Stimulated activated CD8-positive, alpha-beta memory T cell treated with anti-CD3 and anti-CD28 coated beads, Interleukin-4, amount 100 ng/mL, for 48 hours (primary cell): ENCODE measurements around the gene CBARP.
"Not testable (repeated sequence)": the region's sequence is repeated elsewhere in the genome, so short reads cannot be mapped to it uniquely, and the experiment has no call there.

ENCODE experiments used
- DNase-seq: peaks from one replicate; pipeline ENCODE4 v3.0.0-alpha.2; 2020

CBARP gene

DNA sequence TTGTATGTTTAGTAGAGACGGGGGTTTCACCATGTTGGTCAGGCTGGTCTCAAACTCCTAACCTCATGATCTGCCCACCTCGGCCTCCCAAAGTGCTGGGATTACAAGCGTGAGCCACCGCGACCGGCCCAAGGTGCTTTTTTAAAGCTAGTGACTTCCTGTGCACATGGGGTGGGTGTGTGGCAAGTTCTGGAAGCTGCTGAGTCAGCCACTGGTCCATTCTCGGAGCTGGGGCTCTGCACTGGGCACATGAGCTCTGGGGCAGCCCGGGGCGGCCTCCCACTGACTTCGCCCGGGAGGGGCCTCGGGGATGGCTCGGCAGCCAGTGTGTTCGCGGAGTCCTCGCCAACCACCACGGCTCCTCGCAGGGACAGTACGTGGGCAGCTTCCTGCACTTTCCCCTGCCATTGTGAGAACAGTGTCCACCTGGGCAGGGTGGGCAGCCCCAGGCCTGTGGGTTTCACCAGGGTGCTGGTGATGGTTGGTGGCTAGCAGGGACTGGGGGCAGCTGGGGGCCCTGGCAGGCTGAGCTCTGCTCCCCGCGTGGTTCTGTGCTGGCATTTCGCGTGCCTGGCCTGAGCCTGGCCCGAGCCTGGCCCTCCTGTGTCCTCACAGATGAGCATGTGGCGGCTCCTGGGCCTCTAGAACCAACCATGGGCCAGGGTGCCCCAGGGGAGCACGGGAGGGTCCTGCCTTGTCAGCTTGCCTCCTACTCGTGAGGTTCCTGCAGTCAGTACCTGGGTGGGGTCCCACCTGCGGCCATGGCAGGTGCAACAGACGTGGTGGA, 12.2 kb downstream of the CBARP start:
- no peak for DNase-seq

DNA sequence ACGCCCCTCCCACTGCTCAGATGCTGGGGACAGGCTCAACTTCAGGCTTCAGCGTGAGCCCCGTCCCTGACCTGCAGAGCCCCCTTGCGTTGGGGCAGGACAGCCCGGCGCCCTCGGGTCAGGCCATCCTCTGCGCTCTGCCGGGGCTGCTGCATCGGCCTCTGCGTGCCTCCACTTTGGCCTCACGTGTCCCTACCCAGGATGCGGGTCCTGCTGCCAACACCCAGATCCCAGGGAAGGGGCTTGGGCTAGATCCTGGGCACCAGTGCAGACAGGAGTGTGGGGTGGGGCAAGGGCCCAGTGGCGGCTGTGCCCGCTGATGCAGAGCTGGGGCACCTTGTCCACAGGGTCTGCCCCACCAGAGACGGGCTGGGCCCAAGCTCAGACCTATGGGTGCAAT, 13.0 kb downstream of the CBARP start:
- no peak for DNase-seq

GRCh38 chr19:1224047-1224825, 13.6 kb downstream of the CBARP start:
- DNase-seq: no peak

DNA sequence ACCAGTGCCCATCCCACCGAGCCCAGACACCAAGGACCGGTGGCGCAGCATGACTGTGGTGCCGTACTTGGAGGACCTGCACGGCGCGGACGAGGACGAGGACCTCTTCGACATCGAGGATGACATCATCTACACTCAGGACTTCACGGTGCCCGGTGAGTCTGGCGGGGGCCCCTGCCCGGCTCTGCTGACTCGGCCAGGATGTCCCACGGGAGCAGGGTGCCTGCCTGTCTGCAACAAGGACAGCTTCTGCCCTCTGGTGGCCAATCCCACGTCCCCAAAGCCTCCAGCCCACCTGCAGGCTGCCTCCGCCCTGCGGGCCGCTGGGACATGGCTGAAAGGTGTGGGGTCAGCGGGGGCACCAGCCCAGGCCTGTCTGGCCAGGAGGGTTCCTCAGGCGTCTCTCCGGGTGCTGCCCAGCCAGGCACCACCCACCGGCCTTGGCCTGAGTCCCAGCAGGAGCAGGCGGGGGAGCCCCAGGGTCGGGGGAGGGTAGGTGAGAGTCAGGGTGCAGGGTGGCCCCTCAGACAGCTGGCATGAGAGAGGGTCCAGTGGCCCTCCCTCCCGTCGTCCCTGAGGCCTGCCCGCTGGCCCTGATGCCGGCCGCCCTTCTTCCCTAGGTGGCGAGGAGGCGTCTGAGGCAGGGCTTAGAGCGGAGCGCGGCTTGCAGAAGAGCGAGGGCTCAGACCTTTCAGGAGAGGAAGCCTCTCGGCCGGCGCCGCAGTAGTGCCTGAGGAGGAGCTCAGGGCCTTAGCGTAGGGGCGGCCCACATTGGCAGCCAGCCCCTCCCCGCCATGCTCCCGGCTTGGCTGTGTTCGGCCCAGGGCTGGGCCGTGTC, 14.6 kb downstream of the CBARP start:
- no peak for DNase-seq

DNA sequence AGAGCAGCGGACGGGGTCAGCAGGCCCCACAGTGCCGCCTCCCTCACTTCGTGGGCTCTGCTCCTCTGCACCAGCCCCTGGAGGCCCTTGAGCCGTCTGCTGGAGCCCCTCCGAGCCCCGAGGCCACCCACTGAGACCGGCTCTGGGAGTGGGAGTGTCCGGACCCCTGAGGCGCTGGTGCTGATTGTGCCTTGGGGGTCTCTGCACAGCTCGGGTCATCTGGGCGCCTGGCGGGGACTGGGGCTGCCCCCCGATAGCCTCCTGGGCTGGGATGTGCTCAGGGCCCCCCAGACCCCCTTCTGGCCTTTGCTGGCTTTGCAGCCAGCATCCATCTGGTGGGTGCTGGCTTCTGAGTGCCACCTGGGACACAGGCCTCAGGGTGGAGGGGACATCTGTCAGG, 15.4 kb downstream of the CBARP start:
- no peak for DNase-seq

DNA sequence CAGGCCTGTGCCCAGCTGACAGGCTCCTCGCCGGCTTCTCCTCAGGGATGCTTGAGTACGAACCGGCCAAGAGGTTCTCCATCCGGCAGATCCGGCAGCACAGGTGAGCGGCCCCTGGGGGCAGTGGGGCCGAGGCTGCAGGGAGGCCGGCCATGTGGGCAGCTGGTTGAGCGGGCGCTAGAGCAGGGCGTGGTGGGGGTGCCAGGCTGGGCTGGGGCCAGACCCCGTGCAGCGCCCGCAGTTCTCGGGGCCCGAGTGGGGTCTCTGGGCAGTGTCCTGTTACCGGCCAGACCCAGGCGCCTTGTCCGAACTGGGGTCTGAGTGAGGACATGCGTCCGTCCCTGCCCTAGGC, 15.9 kb downstream of the CBARP start:
- no peak for DNase-seq

DNA sequence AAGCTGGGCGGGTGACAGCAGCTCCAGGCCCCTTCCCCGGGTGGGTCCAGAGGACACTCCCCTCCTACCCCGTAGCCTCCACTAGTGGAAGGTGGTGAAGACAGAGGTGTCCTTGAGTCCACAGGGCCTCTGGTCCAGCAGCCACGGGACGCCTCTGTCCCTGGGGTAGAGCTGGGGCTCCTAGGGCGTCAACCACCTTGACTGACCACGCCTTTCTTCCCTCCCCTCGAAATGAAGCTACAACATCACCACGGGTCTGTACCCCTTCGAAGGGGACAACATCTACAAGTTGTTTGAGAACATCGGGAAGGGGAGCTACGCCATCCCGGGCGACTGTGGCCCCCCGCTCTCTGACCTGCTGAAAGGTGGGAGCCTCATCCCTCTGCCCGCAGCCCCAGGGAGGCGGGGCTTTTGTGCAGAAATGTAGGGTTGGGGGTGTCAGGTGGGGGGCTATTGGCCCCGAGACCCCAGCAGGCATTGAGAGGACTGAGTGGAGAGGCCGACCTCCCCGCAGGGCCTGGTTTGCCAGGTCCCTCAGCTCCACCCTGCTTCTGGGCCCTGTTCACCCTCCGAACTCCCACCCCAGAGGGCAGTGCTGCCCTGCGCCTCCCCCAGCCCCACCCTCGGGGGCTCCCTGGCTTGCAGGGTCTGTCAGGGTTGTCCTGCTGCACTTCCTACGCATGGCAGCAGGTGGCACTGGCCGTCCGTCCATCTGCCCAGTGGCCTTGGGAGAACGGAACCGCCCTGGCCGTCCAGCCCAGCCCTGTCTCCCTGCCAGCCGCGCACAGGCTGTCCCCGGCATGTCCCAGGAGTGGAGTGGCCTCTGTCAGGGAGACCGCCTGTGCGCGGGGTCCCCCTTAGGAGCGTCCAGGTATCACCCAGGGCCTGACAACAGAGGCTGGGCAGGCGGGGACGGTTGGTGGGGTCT, 16.6 kb downstream of the CBARP start:
- DNase-seq: no peak

DNA sequence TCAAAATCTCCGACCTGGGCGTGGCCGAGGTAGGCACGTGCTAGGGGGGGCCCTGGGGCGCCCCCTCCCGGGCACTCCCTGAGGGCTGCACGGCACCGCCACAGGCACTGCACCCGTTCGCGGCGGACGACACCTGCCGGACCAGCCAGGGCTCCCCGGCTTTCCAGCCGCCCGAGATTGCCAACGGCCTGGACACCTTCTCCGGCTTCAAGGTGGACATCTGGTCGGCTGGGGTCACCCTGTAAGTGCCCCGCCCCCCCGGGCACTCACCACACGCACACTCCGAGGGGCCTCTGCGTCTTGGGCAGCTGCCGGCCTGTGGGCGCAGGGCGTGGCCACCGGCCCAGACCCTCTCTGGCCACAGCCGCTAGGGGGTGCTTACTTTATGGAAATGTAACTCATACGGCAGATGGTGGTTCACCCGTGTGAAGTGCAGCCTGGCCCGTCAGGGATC, 17.3 kb downstream of the CBARP start:
- no peak for DNase-seq

- DNase-seq: no peak
Measured at GRCh38 chr19:1219786-1220476, 17.9 kb downstream of the CBARP start.

DNA sequence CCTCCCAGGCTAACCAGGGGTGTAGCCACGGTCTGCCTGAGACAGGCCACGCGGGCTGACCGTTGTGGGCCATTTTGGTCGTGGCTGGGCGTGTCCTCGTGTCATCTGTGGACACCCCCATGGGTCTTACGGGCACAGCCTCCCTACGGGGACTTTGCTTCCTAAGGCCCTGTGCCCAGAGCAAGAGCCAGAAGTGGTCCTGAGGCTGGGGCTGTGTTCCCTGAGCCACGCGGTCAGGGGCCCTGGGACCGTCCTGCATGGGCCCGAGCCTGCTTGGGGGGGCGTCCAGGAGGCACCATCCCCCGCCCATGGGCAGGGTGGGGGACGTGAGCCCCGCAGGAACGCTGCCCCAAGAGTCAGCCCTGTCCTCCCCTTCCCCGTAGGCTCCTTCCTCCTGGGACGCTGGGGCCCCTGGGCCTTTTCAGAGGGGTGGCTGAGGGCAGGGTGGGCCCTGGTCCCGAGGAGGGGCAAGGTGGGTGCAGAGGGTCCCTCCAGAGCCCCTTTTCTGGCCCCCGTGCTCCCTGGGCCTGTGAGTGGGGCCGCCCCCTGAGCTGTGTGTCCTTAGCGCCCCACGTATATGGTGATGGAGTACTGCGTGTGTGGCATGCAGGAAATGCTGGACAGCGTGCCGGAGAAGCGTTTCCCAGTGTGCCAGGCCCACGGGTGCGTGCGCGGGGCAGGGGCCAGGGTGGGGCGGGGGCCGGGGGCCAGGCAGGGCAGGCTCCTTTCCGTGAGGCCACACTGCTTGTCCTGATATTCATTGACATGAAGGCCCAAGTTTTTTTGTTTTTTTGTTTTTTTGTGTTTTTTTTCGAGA, 18.8 kb downstream of the CBARP start:
- no peak for DNase-seq

DNA sequence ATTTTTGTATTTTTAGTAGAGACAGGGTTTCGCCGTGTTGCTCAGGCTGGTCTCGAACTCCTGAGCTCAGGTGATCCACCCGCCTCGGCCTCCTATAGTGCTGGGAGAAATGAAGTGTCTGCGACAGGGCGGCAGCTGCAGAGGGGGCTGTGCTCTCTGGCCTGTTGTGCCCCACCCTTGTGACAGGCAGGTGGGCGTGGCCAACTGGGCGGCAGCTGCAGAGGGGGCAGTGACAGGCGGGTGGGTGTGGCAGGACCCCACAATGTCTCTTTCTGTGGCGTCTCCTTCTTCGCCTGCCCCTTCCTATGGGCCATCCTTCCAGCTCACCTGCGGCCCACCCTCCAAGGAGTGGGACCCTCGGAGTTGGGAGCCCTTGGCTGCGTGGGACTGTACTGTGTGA, 20.4 kb downstream of the CBARP start:
- no peak for DNase-seq

GRCh38 chr19:1216756-1217155, 21.0 kb downstream of the CBARP start:
- no peak for DNase-seq

DNA sequence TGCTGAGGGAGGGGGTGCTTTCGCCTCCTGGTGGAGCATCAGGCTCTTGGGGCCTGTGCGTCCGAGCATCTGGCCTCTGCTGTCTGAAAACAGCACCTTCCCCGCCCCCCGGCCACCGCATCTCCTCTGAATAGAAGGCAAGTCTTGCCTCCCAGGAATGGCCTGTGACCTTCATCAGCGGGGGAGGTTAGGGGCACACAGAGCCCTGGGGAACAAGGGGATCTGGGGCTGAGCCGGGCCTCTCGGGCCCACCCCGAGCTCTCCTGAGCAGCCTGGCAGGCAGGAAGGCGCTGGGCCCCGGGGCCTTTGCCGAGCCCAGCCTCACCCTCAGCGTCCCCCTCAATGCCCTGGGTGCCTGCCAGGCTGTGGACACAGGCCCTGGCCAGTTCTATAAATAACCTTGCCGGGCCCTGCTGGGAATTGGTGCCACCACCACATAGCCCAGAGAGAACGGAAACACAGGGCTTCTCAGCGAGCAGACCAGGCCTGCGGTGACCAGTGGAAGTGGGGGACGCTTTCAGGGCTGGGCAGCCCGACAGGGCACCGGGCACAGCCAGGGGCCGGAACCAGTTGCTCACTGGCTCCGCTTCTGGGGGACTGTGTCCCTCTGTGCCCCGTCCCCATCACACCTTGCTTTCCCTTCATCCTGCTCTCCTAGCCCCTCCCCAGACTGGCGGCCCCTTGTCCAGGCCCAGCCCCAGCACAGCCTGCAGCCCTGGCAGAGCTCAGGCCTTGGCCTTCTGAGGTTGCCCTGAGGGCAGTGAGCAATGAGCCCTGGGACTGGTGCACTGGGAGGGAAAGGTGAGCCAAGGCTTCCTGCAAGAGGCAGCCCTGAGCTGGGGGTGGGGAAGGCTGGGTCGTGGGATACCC, 22.7 kb downstream of the CBARP start:
- no peak for DNase-seq

DNA sequence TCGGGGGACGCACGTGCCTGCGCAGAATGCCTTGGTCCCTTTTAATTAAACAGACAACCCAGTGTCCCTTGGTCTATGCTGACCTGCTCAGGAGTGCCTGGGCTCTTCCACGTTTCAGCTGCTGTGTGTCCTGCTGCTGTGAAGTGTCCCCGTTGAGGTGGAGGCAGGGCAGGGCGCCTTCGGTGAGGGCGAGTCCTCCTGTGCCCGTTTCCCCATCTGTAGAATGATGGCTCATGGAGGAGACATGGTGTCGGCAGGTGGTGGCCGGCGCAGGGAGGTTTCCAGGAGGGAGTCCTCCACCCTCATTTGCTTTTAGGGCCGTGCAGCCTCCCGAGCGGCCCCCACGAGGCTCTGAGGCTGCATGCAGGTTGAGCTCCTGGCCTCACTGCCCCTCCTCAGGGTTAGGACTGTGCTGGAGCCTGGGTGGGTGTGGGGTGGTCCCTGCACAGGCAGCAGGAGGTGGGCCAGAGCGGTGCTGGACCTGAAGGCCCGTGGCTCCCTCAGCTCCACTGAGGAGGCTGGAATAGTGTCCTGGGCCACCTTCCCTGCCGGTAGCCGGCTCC, 23.4 kb downstream of the CBARP start:
- DNase-seq: no peak

GRCh38 chr19:1213391-1214286, 24.2 kb downstream of the CBARP start:
- DNase-seq: peak; percentile 50

DNA sequence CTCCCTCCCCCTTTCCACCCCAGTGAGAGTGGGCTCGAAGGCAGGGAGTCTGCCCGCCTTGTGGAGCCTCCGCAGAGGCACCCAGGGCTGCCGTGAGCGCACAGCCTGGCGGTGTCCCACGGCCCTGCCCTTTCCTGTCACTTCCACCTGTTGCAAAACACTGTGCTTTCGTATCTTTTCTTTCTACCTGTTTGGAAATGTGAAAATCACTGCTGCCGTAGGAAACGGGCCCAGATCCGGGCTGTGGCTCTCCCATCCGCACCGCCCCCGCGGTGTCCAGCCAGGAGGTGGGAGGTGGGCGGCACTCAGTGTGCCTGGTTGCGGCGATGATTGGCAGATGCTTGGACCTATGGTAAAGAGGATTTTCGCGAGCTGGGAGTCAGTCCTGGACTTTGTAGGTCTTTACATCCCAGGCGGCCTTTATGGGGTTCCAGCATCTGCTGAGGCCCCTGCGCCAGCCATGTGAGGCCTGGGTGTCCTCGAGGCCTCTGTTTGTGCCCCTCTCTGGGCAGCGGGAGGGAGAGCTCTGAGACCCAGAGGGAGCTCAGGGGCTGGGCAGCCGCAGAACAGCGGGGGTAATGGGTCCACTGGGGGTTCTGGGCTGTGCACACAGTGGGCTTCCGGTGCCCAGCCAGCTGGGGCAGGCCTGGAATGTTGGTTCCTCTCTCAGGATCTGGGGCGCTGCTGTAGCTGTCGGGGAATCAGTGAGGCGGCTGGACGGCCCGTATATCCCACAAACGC, 26.1 kb downstream of the CBARP start:
- no peak for DNase-seq

- no peak for DNase-seq
Measured at GRCh38 chr19:1210227-1210538, 27.6 kb downstream of the CBARP start.

- not testable (repeated sequence) for DNase-seq
Measured at GRCh38 chr19:1208830-1209229, 29.0 kb downstream of the CBARP start.
